ENCODE results near the gene NRXN3. TPM values are rescaled to one million over a fixed set of nuclear protein-coding genes. Genes with fewer than 3 reads are reported as not detected.
A peak's percentile ranks its signal among the peaks of the same experiment; 100 is the strongest.

NRXN3 gene
- total and polyA plus RNA-seq, 2 experiments from 2014 or later = 1.0 to 1.8 TPM

DNA sequence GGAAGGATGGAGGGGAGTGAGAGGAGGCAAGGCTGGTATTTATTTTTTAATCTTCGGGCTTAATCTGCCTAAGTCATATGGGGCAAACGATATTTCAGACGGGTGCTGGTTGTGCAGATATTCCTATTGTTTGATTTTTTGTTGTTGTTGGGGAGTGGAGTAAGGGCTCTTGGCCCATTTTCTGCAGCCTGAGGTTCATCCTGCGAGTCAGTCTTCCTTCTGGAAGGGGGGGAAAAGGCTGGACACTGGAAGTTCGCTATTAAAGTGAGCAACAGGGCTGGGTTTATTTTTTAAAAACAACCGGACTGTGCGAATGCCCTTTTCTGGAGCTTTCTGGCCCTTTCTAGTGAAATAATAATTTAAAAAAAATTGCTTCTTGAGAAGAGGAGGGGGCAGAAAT, 2.3 kb downstream of the NRXN3 start:
- Histone ChIP-seq H3K27ac (ENCODE audit: low read depth) (no peak overlapping the region), H3K27me3 (ENCODE audit: insufficient read depth) (no peaks in the 10 kb centered on the region), H3K9me2 (ENCODE audit: insufficient read depth) (no peaks in the 10 kb centered on the region), H3K4me1 (ENCODE audit: insufficient read depth) (peaks cover 23% of the 10 kb centered on the region), H4K20me1 (replicated peaks; ENCODE audit: insufficient read depth) (no peaks in the 10 kb centered on the region), H3K4me3 (no peak overlapping the region), H3F3A (replicated peaks; ENCODE audit: low read depth) (no peaks in the 10 kb centered on the region), H3K36me3 (ENCODE audit: insufficient read depth) (no peaks in the 10 kb centered on the region), H3K4me2 (peak overlapping the region; percentile 55; the same call in 1 of the 2 replicates), H3K79me2 (replicated peaks; ENCODE audit: insufficient read depth) (no peaks in the 10 kb centered on the region), H2AFZ (no peak overlapping the region)
- no peaks in the 10 kb centered on the region for H3K36me3 Mint-ChIP-seq (ENCODE audit: low read depth)
- peaks cover 4% of the 10 kb centered on the region for H3K27me3 Mint-ChIP-seq (ENCODE audit: insufficient read depth, low read depth, poor library complexity)
- no peak for ATAC-seq
- DNase-seq (ENCODE audit: low spot score) = no peak
- H3K4me1 Mint-ChIP-seq = peaks cover 24% of the 10 kb centered on the region
- no peaks in the 10 kb centered on the region for H3K9me3 Mint-ChIP-seq
- TF ChIP-seq, protein P1, sequence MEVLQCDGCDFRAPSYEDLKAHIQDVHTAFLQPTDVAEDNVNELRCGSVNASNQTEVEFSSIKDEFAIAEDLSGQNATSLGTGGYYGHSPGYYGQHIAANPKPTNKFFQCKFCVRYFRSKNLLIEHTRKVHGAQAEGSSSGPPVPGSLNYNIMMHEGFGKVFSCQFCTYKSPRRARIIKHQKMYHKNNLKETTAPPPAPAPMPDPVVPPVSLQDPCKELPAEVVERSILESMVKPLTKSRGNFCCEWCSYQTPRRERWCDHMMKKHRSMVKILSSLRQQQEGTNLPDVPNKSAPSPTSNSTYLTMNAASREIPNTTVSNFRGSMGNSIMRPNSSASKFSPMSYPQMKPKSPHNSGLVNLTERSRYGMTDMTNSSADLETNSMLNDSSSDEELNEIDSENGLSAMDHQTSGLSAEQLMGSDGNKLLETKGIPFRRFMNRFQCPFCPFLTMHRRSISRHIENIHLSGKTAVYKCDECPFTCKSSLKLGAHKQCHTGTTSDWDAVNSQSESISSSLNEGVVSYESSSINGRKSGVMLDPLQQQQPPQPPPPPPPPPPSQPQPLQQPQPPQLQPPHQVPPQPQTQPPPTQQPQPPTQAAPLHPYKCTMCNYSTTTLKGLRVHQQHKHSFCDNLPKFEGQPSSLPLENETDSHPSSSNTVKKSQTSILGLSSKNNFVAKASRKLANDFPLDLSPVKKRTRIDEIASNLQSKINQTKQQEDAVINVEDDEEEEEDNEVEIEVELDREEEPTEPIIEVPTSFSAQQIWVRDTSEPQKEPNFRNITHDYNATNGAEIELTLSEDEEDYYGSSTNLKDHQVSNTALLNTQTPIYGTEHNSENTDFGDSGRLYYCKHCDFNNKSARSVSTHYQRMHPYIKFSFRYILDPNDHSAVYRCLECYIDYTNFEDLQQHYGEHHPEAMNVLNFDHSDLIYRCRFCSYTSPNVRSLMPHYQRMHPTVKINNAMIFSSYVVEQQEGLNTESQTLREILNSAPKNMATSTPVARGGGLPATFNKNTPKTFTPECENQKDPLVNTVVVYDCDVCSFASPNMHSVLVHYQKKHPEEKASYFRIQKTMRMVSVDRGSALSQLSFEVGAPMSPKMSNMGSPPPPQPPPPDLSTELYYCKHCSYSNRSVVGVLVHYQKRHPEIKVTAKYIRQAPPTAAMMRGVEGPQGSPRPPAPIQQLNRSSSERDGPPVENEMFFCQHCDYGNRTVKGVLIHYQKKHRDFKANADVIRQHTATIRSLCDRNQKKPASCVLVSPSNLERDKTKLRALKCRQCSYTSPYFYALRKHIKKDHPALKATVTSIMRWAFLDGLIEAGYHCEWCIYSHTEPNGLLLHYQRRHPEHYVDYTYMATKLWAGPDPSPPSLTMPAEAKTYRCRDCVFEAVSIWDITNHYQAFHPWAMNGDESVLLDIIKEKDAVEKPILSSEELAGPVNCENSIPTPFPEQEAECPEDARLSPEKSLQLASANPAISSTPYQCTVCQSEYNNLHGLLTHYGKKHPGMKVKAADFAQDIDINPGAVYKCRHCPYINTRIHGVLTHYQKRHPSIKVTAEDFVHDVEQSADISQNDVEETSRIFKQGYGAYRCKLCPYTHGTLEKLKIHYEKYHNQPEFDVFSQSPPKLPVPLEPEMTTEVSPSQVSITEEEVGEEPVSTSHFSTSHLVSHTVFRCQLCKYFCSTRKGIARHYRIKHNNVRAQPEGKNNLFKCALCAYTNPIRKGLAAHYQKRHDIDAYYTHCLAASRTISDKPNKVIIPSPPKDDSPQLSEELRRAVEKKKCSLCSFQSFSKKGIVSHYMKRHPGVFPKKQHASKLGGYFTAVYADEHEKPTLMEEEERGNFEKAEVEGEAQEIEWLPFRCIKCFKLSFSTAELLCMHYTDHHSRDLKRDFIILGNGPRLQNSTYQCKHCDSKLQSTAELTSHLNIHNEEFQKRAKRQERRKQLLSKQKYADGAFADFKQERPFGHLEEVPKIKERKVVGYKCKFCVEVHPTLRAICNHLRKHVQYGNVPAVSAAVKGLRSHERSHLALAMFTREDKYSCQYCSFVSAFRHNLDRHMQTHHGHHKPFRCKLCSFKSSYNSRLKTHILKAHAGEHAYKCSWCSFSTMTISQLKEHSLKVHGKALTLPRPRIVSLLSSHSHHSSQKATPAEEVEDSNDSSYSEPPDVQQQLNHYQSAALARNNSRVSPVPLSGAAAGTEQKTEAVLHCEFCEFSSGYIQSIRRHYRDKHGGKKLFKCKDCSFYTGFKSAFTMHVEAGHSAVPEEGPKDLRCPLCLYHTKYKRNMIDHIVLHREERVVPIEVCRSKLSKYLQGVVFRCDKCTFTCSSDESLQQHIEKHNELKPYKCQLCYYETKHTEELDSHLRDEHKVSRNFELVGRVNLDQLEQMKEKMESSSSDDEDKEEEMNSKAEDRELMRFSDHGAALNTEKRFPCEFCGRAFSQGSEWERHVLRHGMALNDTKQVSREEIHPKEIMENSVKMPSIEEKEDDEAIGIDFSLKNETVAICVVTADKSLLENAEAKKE (CRISPR knock-in tag; IDR thresholded peaks at IDR 0.05) = no peak
- TF ChIP-seq, protein P2, sequence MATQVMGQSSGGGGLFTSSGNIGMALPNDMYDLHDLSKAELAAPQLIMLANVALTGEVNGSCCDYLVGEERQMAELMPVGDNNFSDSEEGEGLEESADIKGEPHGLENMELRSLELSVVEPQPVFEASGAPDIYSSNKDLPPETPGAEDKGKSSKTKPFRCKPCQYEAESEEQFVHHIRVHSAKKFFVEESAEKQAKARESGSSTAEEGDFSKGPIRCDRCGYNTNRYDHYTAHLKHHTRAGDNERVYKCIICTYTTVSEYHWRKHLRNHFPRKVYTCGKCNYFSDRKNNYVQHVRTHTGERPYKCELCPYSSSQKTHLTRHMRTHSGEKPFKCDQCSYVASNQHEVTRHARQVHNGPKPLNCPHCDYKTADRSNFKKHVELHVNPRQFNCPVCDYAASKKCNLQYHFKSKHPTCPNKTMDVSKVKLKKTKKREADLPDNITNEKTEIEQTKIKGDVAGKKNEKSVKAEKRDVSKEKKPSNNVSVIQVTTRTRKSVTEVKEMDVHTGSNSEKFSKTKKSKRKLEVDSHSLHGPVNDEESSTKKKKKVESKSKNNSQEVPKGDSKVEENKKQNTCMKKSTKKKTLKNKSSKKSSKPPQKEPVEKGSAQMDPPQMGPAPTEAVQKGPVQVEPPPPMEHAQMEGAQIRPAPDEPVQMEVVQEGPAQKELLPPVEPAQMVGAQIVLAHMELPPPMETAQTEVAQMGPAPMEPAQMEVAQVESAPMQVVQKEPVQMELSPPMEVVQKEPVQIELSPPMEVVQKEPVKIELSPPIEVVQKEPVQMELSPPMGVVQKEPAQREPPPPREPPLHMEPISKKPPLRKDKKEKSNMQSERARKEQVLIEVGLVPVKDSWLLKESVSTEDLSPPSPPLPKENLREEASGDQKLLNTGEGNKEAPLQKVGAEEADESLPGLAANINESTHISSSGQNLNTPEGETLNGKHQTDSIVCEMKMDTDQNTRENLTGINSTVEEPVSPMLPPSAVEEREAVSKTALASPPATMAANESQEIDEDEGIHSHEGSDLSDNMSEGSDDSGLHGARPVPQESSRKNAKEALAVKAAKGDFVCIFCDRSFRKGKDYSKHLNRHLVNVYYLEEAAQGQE (IDR thresholded peaks at IDR 0.05; ENCODE audit: unreplicated experiment) = no peak
- TF ChIP-seq EZH2 (IDR thresholded peaks at IDR 0.05; ENCODE audit: low read depth, unreplicated experiment) (no peak), ZNF114 (CRISPR knock-in tag; IDR thresholded peaks at IDR 0.05) (no peak), EZH2phosphoT487 (IDR thresholded peaks at IDR 0.05; ENCODE audit: unreplicated experiment) (no peak), JUNB (IDR thresholded peaks at IDR 0.05; ENCODE audit: unreplicated experiment) (no peak), CREB1 (CRISPR knock-in tag; IDR thresholded peaks at IDR 0.05; ENCODE audit: low read depth) (no peak), NANOG (IDR thresholded peaks at IDR 0.05; ENCODE audit: borderline replicate concordance) (no peak), POLR2AphosphoS5 (IDR thresholded peaks at IDR 0.05; ENCODE audit: low read depth) (no peak), ZNF331 (CRISPR knock-in tag; IDR thresholded peaks at IDR 0.05; ENCODE audit: low read depth) (no peak), STAT1 (IDR thresholded peaks at IDR 0.05; ENCODE audit: unreplicated experiment) (no peak)
- TF ChIP-seq, protein P3, sequence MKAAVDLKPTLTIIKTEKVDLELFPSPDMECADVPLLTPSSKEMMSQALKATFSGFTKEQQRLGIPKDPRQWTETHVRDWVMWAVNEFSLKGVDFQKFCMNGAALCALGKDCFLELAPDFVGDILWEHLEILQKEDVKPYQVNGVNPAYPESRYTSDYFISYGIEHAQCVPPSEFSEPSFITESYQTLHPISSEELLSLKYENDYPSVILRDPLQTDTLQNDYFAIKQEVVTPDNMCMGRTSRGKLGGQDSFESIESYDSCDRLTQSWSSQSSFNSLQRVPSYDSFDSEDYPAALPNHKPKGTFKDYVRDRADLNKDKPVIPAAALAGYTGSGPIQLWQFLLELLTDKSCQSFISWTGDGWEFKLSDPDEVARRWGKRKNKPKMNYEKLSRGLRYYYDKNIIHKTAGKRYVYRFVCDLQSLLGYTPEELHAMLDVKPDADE (IDR thresholded peaks at IDR 0.05) = no peak
- TF ChIP-seq, protein P4, sequence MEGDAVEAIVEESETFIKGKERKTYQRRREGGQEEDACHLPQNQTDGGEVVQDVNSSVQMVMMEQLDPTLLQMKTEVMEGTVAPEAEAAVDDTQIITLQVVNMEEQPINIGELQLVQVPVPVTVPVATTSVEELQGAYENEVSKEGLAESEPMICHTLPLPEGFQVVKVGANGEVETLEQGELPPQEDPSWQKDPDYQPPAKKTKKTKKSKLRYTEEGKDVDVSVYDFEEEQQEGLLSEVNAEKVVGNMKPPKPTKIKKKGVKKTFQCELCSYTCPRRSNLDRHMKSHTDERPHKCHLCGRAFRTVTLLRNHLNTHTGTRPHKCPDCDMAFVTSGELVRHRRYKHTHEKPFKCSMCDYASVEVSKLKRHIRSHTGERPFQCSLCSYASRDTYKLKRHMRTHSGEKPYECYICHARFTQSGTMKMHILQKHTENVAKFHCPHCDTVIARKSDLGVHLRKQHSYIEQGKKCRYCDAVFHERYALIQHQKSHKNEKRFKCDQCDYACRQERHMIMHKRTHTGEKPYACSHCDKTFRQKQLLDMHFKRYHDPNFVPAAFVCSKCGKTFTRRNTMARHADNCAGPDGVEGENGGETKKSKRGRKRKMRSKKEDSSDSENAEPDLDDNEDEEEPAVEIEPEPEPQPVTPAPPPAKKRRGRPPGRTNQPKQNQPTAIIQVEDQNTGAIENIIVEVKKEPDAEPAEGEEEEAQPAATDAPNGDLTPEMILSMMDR (conservative IDR thresholded peaks at IDR 0.05; ENCODE audit: low read depth in 2 of 2) = no peak
- no peak overlapping the region for H3K4me3 Mint-ChIP-seq
- H3K27ac Mint-ChIP-seq = no peak overlapping the region

Data from GM23338 (cell line).